ENCODE measurements around the gene TMEM39A.

DNA sequence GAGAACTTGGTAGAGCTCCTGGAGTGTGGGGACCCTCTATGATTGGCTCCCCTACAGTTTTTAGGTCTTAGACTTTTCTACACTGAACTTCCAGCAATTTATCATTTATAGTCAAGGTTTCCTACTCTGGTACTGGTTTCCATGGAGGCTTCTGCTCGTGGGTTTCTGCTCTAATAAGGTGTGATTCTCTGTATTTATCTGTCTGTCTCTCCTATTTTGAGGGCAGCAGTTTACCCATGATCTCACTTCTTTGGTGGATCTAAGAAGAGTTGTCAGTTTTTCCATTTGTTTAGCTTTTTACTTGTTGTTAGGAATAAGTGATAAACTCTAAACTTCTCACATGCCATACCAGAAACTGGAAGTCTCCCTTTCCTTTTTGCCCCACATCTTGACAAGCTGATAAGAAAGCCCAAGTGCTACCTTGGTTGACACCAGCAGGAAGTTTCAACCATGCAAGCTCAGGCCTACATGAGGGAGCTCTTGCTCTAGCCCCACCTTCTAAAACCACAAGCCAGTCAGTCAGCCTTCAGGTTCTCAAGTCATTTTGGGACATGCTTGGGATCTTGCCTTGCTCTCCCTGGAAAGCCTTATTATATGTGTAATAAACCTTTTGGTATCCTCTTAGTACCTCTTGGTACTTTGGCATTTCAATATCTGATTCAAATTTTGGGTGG lies 44.9 kb upstream of the TMEM39A start:
- no peak for TF ChIP-seq POLR2AphosphoS5 (IDR thresholded peaks at IDR 0.05; ENCODE audit: low read depth, low read length)
- TF ChIP-seq POLR2A (IDR thresholded peaks at IDR 0.05; ENCODE audit: low read depth, low read length), result no peak
- TF ChIP-seq TAF1 (IDR thresholded peaks at IDR 0.05; ENCODE audit: borderline replicate concordance, low read depth, low read length), result no peak

Data from GM12892 (cell line).